Neural crest cell (in vitro differentiated cells): ENCODE results near the gene HOXC9. TPM values are rescaled to one million over a fixed set of nuclear protein-coding genes. Genes with fewer than 3 reads are reported as not detected.

Experiments used
- DNase-seq: peaks from one replicate; pipeline ENCODE4 v3.0.0; 2021; ENCODE audit warnings: low read depth, mixed read lengths, low spot score
- H3K27ac Mint-ChIP-seq: one replicate; pipeline ENCODE4 v1.8.0; 2021; ENCODE audit warnings: mild to moderate bottlenecking, mixed read lengths; ENCODE audit not compliant: unreplicated experiment
- H3K27me3 Mint-ChIP-seq: 2 replicates; pipeline ENCODE4 v1.8.0; 2021; ENCODE audit warnings: low read depth, mild to moderate bottlenecking, mixed read lengths
- H3K36me3 Mint-ChIP-seq: 2 replicates; pipeline ENCODE4 v1.8.0; 2021; ENCODE audit warnings: low read depth, mild to moderate bottlenecking, mixed read lengths
- H3K4me1 Mint-ChIP-seq: 2 replicates; pipeline ENCODE4 v1.8.0; 2021; ENCODE audit warnings: mixed read lengths
- H3K4me3 Mint-ChIP-seq: one replicate; pipeline ENCODE4 v1.8.0; 2021; ENCODE audit warnings: mild to moderate bottlenecking, mixed read lengths
- H3K9me3 Mint-ChIP-seq: 2 replicates; pipeline ENCODE4 v1.8.0; 2021; ENCODE audit warnings: mixed read lengths
- total RNA-seq: library from RNA; stranded (reverse); gene quantifications from 2 replicates; pipeline ENCODE4 v1.2.1, GENCODE V29; 2021
- TF ChIP-seq, protein P1 (sequence below): fragments of 200-600 bp; sonication (generic); conservative IDR thresholded peaks from 2 replicates; pipeline ENCODE4 v1.5.0; 2021; ENCODE audit warnings: antibody characterized with exemption, mild to moderate bottlenecking

Gene HOXC9
- total RNA-seq, 1 donor from 2014 or later, result 6.3 TPM

DNA sequence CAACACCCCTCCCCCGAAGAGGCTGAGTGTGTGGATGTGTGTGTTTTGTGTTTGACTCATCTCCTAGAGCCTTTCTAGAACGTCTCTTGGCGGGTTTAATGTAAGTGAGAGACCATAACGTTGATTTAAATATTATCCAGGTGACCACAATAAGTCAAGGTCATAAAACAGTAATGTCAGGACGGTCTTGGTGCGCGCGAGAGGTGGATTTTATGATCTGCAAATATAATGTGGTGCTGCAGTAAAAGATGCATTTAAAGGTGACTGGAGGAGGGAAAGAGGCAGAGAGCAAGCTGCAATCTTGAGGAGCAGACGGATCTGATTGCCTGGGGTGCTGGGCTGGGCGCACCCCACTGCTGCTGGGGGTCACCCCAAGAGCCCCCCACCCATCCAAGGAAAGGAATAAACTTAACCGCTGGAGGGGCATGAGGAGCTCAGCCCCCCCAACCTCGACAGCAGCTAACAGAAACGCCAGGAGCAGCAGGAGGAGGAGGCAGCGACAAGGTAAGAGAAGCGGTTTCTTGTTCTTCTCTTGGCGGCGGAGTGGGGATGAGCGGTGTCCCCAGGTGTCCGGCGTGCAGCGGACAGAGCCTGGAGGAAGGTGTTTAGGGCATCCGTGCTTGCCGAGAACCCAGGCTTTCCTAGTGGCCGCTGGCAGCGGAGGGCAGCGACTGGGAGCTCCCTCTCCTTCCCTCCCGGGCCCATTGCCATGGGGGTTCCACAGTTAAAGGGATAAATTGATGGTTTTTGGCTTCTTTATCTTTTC, 9.5 kb upstream of the HOXC9 start:
- H3K36me3 Mint-ChIP-seq, result no peaks in the 10 kb centered on the region
- no peak for DNase-seq
- peak overlapping the region; percentile 61 for H3K4me3 Mint-ChIP-seq
- TF ChIP-seq, protein P1, sequence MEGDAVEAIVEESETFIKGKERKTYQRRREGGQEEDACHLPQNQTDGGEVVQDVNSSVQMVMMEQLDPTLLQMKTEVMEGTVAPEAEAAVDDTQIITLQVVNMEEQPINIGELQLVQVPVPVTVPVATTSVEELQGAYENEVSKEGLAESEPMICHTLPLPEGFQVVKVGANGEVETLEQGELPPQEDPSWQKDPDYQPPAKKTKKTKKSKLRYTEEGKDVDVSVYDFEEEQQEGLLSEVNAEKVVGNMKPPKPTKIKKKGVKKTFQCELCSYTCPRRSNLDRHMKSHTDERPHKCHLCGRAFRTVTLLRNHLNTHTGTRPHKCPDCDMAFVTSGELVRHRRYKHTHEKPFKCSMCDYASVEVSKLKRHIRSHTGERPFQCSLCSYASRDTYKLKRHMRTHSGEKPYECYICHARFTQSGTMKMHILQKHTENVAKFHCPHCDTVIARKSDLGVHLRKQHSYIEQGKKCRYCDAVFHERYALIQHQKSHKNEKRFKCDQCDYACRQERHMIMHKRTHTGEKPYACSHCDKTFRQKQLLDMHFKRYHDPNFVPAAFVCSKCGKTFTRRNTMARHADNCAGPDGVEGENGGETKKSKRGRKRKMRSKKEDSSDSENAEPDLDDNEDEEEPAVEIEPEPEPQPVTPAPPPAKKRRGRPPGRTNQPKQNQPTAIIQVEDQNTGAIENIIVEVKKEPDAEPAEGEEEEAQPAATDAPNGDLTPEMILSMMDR, result no peak
- H3K9me3 Mint-ChIP-seq, result no peaks in the 10 kb centered on the region
- peaks cover 8% of the 10 kb centered on the region for H3K4me1 Mint-ChIP-seq
- no peak overlapping the region for H3K27ac Mint-ChIP-seq
- peaks cover 100% of the 10 kb centered on the region for H3K27me3 Mint-ChIP-seq

DNA sequence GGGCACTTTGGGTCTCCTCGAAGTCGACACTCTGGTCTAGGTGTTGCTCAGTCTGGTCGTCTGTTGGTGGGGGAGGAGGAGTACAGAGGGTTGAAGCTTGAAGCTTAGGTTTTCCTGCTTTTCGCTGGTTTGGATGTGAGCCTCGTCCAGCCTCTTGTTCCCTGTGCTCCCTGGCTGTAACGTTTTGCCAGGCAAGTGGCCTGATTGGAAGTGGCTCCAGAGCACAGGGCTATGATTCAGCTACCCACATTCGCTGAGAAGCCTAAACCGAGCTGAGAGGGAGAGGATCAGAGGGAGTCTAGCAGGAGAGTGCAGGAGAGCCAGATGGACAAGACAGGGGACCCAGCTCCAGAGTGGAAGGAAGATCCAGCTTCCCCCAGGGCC, 8.9 kb upstream of the HOXC9 start:
- Mint-ChIP-seq H3K27me3 (peaks cover 100% of the 10 kb centered on the region), H3K9me3 (no peaks in the 10 kb centered on the region), H3K4me1 (peaks cover 8% of the 10 kb centered on the region), H3K36me3 (no peaks in the 10 kb centered on the region), H3K27ac (no peak overlapping the region), H3K4me3 (peak overlapping the region; percentile 61)
- TF ChIP-seq, protein P1, result no peak
- no peak for DNase-seq

DNA sequence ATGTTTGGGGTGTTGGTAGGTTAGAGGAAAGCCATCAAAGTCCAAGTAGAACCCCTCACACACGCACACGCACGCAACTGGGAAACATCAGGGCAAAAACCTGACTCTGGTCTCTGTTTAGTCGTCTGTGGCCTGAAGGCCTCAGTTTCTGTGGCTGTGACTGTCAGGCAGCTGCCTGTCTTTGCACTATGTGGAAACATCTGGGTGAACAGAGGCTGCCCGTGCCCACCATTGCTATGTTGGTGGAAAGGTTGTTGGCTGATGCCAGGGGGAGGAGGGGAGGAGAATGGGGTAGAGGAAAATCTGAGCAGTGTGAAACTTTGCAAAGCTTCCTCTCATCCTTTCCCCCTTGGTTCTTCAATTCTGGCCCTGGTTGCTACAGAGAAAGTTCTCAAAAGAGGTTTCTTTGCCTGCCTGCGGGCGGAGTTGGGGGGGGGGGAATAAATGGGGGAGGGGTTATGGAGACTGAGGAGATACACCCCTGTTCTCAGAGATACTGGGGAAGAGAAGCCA, 7.5 kb upstream of the HOXC9 start:
- Mint-ChIP-seq H3K27me3 (peaks cover 100% of the 10 kb centered on the region), H3K36me3 (no peaks in the 10 kb centered on the region), H3K4me3 (peak overlapping the region; percentile 72), H3K4me1 (peaks cover 8% of the 10 kb centered on the region), H3K9me3 (no peaks in the 10 kb centered on the region), H3K27ac (no peak overlapping the region)
- TF ChIP-seq, protein P1, result no peak
- no peak for DNase-seq

DNA sequence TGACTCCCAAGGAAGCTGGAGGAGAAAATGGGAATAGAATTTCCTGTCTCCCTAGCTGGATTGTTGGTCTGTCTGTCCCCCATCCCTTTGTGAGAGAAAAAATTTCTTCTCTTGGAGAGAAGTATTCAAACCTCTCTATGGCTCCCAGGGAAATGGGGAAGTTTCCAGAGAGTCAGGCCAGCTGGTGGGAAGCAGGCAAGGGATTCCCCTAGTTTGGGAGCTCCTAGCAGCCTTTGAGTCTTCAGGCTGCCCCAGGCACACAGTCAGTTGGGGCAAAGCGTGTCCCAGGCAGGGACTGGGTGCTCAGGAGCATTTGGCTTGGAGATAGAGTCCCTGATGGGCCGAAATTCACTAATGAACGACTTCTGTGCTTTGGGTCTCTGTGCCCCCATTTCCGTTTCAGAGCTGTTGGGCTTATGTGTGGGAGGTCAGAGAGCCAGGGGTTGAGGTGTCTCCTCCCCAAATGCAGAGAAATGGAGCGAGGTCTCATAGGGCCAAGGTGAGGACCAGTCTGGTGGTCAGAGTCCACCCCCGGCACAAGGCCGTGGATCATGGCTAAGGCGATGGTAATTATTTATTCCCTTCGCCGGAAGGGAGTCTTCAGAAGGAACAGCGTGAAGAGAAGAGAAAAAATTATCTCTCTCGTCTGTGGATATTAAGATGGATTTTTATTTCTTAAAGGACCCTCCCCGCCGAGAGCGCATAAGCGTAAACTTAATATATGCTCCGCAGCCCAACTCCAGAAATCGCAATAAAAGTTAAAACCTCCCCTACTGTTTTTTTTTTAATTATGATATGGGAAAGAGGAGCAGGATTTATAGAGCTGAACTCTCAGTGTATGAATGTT, 6.6 kb upstream of the HOXC9 start:
- H3K27me3 Mint-ChIP-seq, result peaks cover 100% of the 10 kb centered on the region
- no peaks in the 10 kb centered on the region for H3K9me3 Mint-ChIP-seq
- peak overlapping the region; percentile 87 for H3K4me3 Mint-ChIP-seq
- peaks cover 8% of the 10 kb centered on the region for H3K4me1 Mint-ChIP-seq
- no peak for DNase-seq
- H3K27ac Mint-ChIP-seq, result no peak overlapping the region
- TF ChIP-seq, protein P1, result no peak
- H3K36me3 Mint-ChIP-seq, result no peaks in the 10 kb centered on the region

DNA sequence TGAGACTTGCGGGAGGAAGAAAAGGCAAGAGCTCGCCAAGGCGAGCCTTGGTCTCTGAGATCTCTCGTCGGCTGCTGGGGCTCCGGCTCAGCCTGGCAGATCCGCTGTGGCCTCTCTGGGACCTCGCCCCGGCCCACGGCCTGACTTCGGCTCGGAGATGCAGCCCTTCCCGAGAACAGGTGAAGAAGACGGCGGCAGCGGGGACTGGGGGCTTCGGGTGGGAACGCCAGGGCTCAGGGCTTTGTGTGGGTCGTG, 6.0 kb upstream of the HOXC9 start:
- H3K9me3 Mint-ChIP-seq, result no peaks in the 10 kb centered on the region
- H3K27me3 Mint-ChIP-seq, result peaks cover 100% of the 10 kb centered on the region
- no peaks in the 10 kb centered on the region for H3K36me3 Mint-ChIP-seq
- H3K27ac Mint-ChIP-seq, result no peak overlapping the region
- peaks cover 6% of the 10 kb centered on the region for H3K4me1 Mint-ChIP-seq
- TF ChIP-seq, protein P1, result no peak
- DNase-seq, result no peak
- H3K4me3 Mint-ChIP-seq, result peak overlapping the region; percentile 87
